Spleen (tissue), 7 donors: ENCODE measurements around the gene MED12L.

Source experiments
- POLR2A ChIP-seq, 3 donors: fragments of 450-650 bp; IDR thresholded peaks; one replicate each; pipeline ENCODE4 v1.5.1; 2017; ENCODE audit warnings: antibody characterized with exemption in 3 of 3, mild to moderate bottlenecking in 1 of 3
- POLR2AphosphoS5 ChIP-seq, 3 donors: sonication (generic); formaldehyde crosslinking; IDR thresholded peaks; one replicate each; pipeline ENCODE4 v1.5.1; 2017; ENCODE audit warnings: antibody characterized with exemption in 3 of 3
- TF ChIP-seq, protein P1 (sequence below), 11 experiments: fragments of 200-600 bp in 7 of 11; fragments of 450-650 bp in 4 of 11; sonication (generic) in 4 of 11; IDR thresholded peaks in 8 of 11; conservative IDR thresholded peaks in 3 of 11; 1 replicate in 7 of 11; 2 replicates in 4 of 11; pipeline versions ENCODE4 v1.4.0 to v1.8.0; 2016 to 2021; ENCODE audit warnings: antibody characterized with exemption in 11 of 11, inconsistent platforms in 4 of 11, mild to moderate bottlenecking in 1 of 11
- donor health status: DM: no; HTN: no; CAD: no; lungs with moderate emphysema.
- donor health status: DM: no; HTN: no; CAD: no.
- donor health status: DM: no; HTN: no; CAD: no.

DNA sequence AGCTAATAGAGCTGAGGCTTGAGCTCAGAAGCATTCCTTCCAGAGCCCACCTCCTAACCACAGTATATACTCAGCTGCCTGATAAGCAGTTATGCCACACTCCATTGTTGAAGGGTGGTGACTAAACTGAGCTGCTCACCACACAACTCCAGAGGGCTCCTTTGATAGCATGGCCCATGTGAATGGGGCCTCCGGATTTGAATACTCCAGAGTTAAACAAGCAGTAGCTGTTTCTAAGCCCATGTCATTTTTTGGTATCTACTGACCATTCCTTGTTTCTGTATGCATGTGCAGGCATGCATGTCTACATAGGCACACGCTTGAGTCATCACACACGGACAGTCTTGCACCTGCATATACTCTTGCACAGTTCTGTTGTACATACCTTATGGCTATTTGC, 346.5 kb downstream of the MED12L start:
- TF ChIP-seq POLR2AphosphoS5 (IDR thresholded peaks at IDR 0.05) (no peak), POLR2A (IDR thresholded peaks at IDR 0.05) (no peak)
- TF ChIP-seq, protein P1, sequence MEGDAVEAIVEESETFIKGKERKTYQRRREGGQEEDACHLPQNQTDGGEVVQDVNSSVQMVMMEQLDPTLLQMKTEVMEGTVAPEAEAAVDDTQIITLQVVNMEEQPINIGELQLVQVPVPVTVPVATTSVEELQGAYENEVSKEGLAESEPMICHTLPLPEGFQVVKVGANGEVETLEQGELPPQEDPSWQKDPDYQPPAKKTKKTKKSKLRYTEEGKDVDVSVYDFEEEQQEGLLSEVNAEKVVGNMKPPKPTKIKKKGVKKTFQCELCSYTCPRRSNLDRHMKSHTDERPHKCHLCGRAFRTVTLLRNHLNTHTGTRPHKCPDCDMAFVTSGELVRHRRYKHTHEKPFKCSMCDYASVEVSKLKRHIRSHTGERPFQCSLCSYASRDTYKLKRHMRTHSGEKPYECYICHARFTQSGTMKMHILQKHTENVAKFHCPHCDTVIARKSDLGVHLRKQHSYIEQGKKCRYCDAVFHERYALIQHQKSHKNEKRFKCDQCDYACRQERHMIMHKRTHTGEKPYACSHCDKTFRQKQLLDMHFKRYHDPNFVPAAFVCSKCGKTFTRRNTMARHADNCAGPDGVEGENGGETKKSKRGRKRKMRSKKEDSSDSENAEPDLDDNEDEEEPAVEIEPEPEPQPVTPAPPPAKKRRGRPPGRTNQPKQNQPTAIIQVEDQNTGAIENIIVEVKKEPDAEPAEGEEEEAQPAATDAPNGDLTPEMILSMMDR (IDR thresholded peaks at IDR 0.05 in 8 of 11, conservative IDR thresholded peaks at IDR 0.05 in 3 of 11) = no peak
